HEK293 (cell line): Measurements from ENCODE around the gene IL11RA.

Source experiments
- GLI4 ChIP-seq: fragments of 450-650 bp; formaldehyde crosslinking; IDR thresholded peaks from 2 replicates; pipeline ENCODE4 v1.5.1; 2016; ENCODE audit warnings: missing biosample characterization, missing genetic modification characterization
- IKZF3 ChIP-seq: fragments of 450-650 bp; IDR thresholded peaks from 2 replicates; pipeline ENCODE4 v1.5.0; 2018; ENCODE audit warnings: missing biosample characterization, mild to moderate bottlenecking, missing genetic modification characterization, moderate library complexity
- OSR2 ChIP-seq: fragments of 450-650 bp; formaldehyde crosslinking; IDR thresholded peaks from 2 replicates; pipeline ENCODE4 v1.5.1; 2016; ENCODE audit warnings: missing biosample characterization, missing genetic modification characterization
- ZBTB1 ChIP-seq: fragments of 450-650 bp; formaldehyde crosslinking; IDR thresholded peaks from 2 replicates; pipeline ENCODE4 v1.5.1; 2016; ENCODE audit warnings: missing biosample characterization, missing genetic modification characterization
- ZBTB17 ChIP-seq: fragments of 450-650 bp; formaldehyde crosslinking; IDR thresholded peaks from 2 replicates; pipeline ENCODE4 v1.5.1; 2016; ENCODE audit warnings: missing biosample characterization, missing genetic modification characterization
- ZNF561 ChIP-seq: fragments of 450-650 bp; IDR thresholded peaks from 2 replicates; pipeline ENCODE4 v1.5.1; 2018; ENCODE audit warnings: missing biosample characterization, missing genetic modification characterization, borderline replicate concordance
- ZNF664 ChIP-seq: fragments of 450-650 bp; formaldehyde crosslinking; IDR thresholded peaks from 2 replicates; pipeline ENCODE4 v1.5.1; 2016; ENCODE audit warnings: missing biosample characterization, missing genetic modification characterization
- ZNF76 ChIP-seq: fragments of 450-650 bp; formaldehyde crosslinking; IDR thresholded peaks from 2 replicates; pipeline ENCODE4; 2016; ENCODE audit warnings: low read depth, missing biosample characterization, missing genetic modification characterization, borderline replicate concordance
- ZNF791 ChIP-seq: fragments of 450-650 bp; formaldehyde crosslinking; IDR thresholded peaks from 2 replicates; pipeline ENCODE4 v1.5.1; 2016; ENCODE audit warnings: missing biosample characterization, missing genetic modification characterization
- TF ChIP-seq, protein P1 (sequence below): fragments of 450-650 bp; formaldehyde crosslinking; IDR thresholded peaks from 2 replicates; pipeline ENCODE4 v1.5.1; 2016; ENCODE audit warnings: missing biosample characterization, missing genetic modification characterization
- TF ChIP-seq, protein P2 (sequence below): IDR thresholded peaks from 2 replicates; pipeline ENCODE4 v1.6.1; 2011; ENCODE audit warnings: mild to moderate bottlenecking, low read depth, low read length, borderline replicate concordance
- TF ChIP-seq, protein P3 (sequence below): fragments of 450-650 bp; formaldehyde crosslinking; IDR thresholded peaks from 2 replicates; pipeline ENCODE4 v1.5.1; 2017; ENCODE audit warnings: missing biosample characterization, missing genetic modification characterization

DNA sequence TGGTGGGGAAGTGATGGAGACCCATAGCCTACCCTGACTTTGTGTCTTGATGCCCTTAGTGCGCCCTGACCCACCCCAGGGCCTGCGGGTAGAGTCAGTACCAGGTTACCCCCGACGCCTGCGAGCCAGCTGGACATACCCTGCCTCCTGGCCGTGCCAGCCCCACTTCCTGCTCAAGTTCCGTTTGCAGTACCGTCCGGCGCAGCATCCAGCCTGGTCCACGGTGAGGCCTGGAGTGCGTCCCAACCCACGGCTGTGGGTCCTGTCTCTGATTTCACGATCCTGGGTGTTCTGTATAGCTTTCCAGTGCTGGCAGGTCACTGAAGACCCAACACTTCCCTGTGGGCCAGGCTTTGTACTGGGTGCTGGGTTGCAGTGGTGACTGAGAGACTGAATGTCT, 6.5 kb downstream of the IL11RA start:
- TF ChIP-seq ZNF791 (tag by site-specific recombination) (no peak), ZNF76 (no peak), ZNF561 (tag by site-specific recombination) (no peak), IKZF3 (tag by site-specific recombination) (no peak), GLI4 (tag by site-specific recombination) (no peak), ZBTB1 (tag by site-specific recombination) (no peak), OSR2 (tag by site-specific recombination) (no peak), ZBTB17 (no peak), ZNF664 (no peak)
- TF ChIP-seq, protein P1, sequence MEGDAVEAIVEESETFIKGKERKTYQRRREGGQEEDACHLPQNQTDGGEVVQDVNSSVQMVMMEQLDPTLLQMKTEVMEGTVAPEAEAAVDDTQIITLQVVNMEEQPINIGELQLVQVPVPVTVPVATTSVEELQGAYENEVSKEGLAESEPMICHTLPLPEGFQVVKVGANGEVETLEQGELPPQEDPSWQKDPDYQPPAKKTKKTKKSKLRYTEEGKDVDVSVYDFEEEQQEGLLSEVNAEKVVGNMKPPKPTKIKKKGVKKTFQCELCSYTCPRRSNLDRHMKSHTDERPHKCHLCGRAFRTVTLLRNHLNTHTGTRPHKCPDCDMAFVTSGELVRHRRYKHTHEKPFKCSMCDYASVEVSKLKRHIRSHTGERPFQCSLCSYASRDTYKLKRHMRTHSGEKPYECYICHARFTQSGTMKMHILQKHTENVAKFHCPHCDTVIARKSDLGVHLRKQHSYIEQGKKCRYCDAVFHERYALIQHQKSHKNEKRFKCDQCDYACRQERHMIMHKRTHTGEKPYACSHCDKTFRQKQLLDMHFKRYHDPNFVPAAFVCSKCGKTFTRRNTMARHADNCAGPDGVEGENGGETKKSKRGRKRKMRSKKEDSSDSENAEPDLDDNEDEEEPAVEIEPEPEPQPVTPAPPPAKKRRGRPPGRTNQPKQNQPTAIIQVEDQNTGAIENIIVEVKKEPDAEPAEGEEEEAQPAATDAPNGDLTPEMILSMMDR: no peak
- TF ChIP-seq, protein P2, sequence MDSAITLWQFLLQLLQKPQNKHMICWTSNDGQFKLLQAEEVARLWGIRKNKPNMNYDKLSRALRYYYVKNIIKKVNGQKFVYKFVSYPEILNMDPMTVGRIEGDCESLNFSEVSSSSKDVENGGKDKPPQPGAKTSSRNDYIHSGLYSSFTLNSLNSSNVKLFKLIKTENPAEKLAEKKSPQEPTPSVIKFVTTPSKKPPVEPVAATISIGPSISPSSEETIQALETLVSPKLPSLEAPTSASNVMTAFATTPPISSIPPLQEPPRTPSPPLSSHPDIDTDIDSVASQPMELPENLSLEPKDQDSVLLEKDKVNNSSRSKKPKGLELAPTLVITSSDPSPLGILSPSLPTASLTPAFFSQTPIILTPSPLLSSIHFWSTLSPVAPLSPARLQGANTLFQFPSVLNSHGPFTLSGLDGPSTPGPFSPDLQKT: no peak
- TF ChIP-seq, protein P3, sequence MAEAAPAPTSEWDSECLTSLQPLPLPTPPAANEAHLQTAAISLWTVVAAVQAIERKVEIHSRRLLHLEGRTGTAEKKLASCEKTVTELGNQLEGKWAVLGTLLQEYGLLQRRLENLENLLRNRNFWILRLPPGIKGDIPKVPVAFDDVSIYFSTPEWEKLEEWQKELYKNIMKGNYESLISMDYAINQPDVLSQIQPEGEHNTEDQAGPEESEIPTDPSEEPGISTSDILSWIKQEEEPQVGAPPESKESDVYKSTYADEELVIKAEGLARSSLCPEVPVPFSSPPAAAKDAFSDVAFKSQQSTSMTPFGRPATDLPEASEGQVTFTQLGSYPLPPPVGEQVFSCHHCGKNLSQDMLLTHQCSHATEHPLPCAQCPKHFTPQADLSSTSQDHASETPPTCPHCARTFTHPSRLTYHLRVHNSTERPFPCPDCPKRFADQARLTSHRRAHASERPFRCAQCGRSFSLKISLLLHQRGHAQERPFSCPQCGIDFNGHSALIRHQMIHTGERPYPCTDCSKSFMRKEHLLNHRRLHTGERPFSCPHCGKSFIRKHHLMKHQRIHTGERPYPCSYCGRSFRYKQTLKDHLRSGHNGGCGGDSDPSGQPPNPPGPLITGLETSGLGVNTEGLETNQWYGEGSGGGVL (tag by site-specific recombination): no peak
